ENCODE results near the gene WDR49. TPM values are rescaled to one million over a fixed set of nuclear protein-coding genes. Genes with fewer than 3 reads are reported as not detected.

WDR49 gene
- total RNA-seq (2014; rRNA removed; shearing (Covaris generic); ENCODE audit: low replicate concordance), result 1.2 TPM in 1 of 2 replicates, not detected in the other

DNA sequence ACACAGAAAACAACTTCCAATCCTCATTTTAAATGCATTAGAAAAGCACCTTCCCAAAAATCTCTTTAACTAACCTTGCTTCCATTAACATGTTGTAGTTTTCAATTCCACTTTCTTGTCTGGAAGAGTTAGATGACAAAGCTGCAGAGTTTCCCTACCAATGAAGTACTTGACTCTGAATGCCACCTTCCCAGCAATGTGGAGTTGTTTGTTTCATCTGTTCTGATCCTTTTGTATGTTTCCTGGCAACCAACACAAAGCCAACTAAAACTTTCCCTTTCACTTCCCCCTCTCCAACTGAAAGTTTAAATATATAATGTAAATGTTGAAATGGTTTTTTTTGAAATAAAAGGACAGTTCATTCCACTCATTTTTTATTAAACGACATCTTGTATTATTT, at the start of gene WDR49:
TSS of gene WDR49 (minus strand) at position 183 of the 400 bp plus-strand sequence. CDS start 517 bp downstream, outside the sequence.
- in situ Hi-C loops (cut with HindIII; ENCODE audit: low pct_unique_long_range_greater_than_20kb, low sequenced_read_pairs), result no loop called here
- no peak for DNase-seq (ENCODE audit: low read depth)

DNA sequence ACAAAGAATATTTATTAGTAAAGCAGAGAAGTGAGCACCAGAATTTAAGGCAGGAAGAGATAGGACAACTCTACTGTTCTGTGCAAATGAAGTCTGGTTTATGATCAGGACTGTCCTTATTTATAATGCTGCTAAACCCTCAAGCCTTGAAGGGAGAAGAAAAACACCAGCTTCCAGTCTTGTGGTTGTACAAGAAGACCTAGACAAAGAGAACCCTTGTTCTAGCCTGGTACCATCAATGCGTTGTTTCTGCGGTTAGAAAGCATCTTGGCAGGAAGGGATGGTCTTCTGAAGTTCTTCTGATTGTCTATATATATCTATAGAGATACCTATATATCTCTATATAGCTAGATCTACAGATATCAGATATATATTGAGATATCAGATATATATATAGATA, 47.2 kb upstream of the WDR49 start:
- in situ Hi-C loops (cut with HindIII; ENCODE audit: low pct_unique_long_range_greater_than_20kb, low sequenced_read_pairs), result no loop called here
- no peak for DNase-seq (ENCODE audit: low read depth)

DNA sequence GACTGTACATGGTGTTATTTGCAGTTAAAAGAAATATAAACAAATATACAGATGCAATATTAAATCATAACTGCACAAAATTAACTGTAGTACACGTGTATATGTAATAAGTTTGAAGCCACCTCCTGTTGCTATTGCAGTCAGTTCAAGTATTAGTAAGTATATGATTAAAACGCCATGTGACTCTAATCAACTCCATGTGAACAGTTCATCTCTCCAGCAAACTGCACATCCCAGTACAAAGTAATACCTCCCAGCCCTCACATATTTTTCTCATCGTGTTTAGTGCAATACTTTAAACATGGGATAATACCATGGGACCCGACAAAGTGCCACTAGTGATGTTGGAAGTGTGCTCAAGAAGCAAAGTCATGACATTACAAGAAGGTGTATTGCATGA, 46.3 kb upstream of the WDR49 start:
- in situ Hi-C loops (cut with HindIII; ENCODE audit: low pct_unique_long_range_greater_than_20kb, low sequenced_read_pairs), result no loop called here
- DNase-seq (ENCODE audit: low read depth), result no peak

DNA sequence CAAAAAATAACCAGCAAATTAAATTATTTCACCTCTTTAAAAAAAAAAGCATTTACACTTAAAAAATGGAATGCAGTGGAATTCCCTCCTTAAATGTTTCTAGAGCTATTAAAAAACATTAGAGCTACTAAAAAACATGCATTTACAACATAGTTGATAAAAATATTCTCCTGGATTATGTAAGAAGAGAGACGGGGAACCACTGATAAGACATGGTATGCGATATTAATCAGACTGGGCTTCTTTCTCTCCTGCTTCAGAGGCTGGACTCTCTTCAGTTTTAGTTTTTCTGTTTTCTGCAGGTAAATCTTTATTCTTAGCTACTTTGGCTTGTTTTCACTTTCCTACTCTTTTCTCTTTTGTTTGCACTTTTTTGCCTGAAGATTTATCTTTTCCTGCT, 40.4 kb upstream of the WDR49 start:
- in situ Hi-C loops (cut with HindIII; ENCODE audit: low pct_unique_long_range_greater_than_20kb, low sequenced_read_pairs), result no loop called here
- DNase-seq (ENCODE audit: low read depth), result no peak

DNA sequence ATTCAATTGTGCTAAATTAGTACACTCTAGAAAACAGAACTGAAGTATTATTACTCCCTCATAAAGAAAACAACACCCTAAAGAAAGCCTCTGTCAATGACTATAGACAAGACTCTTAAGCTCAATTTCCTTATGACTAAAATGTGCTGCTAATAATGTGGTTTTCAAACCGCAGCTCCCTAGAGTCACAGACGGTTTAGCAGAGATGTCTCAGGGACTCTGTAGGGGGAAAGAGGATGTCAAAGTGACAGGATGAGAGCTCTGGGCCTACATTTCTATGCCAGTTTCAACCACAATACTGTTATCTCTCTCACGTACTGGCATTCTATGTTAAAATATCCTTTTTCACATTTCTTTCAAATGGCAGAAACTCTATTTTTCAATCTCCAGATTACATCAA, 37.6 kb upstream of the WDR49 start:
- no peak for DNase-seq (ENCODE audit: low read depth)
- in situ Hi-C loops (cut with HindIII; ENCODE audit: low pct_unique_long_range_greater_than_20kb, low sequenced_read_pairs), result no loop called here

DNA sequence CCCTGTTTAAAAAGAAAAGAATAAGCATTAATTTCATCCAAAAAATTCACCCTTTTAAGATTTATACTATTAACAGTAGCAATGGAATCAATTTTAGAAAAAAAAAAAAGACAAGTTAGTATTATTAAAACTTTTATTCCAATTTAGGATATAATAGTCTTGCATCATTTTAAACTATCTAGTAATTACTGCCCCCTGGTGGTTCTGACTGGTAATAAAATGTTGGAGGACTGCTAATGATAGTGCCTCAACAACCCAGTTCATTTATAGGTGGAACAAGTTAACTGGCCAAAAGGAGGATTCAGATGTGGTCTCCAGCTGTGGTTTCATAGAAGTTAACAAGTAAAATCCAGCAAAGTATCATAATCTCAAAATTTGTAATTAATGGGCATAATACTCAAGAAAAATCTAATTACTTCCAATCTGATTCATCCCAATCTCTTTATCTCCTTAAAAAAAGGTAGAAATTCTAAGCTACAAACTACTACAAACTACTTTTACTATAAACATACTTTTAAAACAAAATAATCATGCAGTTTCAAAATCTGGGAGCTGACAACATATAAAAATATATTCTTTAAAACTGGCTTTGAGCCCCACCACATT, 30.7 kb upstream of the WDR49 start:
- DNase-seq (ENCODE audit: low read depth), result peak; percentile 51
- in situ Hi-C loops (cut with HindIII; ENCODE audit: low pct_unique_long_range_greater_than_20kb, low sequenced_read_pairs), result no loop called here

DNA sequence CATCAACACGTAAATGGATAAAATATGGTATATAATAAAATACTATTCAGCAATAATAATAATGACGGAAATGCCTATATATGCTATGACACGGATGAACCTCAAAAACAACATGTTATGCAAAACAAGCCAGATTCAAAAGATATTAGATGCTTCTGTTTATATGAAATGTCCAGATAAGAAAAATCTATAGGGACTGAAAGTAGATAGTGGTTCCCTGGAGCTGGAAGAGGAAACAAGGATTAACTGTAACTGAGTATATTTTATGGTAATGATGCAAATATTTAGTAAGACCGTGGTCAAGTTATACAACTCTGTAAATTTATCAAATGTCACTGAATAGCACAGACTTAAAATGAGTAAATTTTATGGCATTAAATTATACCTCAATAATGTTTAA, 25.8 kb upstream of the WDR49 start:
- in situ Hi-C loops (cut with HindIII; ENCODE audit: low pct_unique_long_range_greater_than_20kb, low sequenced_read_pairs), result no loop called here
- DNase-seq (ENCODE audit: low read depth), result no peak

DNA sequence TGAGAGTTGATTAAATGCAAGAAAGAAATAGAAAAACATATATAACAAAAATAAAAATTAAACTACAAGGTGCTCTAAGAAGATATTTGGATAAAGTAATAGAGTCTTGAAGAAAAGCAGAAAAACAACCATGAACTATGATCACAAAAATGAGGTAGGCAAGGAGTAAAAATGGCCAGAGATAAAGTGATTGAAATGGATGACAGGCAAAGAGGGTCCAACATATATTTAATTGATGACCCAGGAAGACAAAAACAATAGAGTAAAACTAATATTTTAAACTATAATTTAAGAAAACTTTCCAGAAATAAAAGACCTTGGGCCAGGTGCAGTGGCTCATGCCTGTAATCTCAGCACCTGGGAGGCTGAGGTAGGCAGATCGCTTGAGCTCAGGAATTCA, 22.1 kb upstream of the WDR49 start:
- in situ Hi-C loops (cut with HindIII; ENCODE audit: low pct_unique_long_range_greater_than_20kb, low sequenced_read_pairs), result no loop called here
- DNase-seq (ENCODE audit: low read depth), result peak; percentile 14

DNA sequence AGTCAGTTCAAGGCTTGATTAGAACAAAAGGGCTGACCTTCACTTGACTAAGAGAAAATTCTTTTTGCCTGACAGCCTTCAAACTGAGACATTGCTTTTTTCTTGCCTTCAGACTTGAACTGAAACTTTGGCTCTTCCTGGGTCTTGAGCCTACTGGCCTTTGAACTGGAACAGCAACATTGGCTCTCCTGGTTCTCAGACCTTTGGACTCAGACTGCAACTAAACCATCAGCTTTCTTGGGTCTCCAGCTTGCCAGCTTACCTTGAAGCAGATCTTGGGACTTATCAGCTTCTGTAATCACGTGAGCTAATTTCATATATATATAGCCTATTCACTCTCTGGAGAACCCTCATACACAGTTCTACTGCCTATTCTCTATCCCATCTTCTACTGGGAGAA, 19.5 kb upstream of the WDR49 start:
- DNase-seq (ENCODE audit: low read depth), result no peak
- in situ Hi-C loops (cut with HindIII; ENCODE audit: low pct_unique_long_range_greater_than_20kb, low sequenced_read_pairs), result no loop called here

DNA sequence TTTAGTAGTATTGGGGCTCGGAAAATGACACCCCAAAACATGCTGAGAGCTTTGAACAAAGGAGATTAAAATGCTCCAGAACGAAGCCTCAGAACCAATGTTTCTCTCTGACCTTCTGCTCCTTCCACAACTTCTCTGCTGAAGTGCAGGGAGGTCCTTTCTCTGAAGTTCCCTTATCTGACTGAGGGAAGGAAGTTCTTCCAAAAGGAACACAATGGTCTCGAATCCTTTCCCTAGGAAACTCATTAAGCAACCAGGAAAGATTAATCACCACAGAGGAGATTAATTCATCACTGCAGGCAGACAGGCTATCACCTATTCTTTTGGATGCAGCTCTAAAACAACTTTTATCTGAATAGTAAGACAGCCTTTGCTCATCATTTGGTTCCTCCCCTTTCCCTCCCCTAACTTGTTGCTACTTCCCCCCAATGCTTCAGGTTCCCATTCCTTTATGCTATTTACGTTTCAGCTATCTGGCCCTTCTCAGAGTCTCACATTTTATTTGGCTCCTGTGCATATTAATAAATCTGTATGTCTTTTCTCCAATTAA, 18.2 kb upstream of the WDR49 start:
- in situ Hi-C loops (cut with HindIII; ENCODE audit: low pct_unique_long_range_greater_than_20kb, low sequenced_read_pairs), result no loop called here
- no peak for DNase-seq (ENCODE audit: low read depth)

DNA sequence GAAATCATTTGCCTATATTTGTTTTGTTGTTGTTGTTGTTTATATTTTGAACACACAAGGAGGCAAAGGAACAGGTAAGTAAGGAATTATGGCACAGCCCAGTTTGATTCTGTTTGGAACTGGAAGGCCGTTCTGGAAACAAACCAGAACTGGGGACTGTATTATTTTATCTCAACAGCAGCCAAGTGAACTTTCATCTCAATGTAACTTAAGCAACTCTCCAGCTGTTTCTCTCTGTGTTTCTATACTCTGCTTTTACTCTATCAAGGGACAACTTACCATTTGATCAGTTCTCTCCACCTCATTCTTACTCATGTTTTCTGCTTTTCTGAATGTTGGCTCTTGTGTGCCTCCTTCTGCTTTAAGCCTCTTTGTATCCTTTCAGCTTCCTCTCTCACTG, 16.0 kb upstream of the WDR49 start:
- in situ Hi-C loops (cut with HindIII; ENCODE audit: low pct_unique_long_range_greater_than_20kb, low sequenced_read_pairs), result no loop called here
- no peak for DNase-seq (ENCODE audit: low read depth)

DNA sequence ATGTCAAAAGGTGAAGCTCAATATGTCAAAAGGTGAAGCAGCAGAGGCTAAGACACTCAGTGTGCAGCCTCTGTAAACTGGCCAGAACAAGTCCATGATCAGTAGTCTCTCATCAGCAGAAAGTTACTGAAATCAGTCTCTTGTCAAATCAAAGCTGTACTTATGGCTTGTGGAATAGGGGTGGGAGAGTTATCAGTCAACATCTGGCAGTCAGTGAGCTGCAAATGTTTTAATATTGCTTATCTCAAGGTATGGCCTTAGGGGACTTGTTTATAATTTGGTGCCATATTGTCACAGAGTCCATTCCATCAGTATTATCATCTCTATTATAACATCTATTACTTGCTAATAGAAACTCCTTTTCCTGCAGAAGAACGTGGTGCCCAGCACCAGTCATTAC, 14.9 kb upstream of the WDR49 start:
- in situ Hi-C loops (cut with HindIII; ENCODE audit: low pct_unique_long_range_greater_than_20kb, low sequenced_read_pairs), result no loop called here
- DNase-seq (ENCODE audit: low read depth), result no peak

DNA sequence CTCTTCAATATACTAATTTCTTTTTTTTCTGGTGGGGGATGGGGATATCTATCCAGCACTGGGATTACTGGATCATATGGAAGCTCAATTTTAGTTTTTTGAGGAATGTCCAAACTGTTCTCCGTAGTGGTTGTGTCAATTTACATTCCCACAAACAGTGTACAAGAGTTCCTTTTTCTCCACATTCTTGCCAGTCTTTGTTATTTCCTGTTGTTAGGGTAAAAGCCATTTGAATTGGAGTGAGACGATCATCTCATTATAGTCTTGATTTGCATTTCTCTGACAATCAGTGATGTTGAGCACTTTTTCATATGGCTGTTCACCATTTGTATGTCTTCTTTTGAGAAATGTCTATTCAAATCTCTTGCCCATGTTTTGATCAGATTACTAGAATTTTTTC, 12.8 kb upstream of the WDR49 start:
- in situ Hi-C loops (cut with HindIII; ENCODE audit: low pct_unique_long_range_greater_than_20kb, low sequenced_read_pairs), result no loop called here
- DNase-seq (ENCODE audit: low read depth), result no peak

DNA sequence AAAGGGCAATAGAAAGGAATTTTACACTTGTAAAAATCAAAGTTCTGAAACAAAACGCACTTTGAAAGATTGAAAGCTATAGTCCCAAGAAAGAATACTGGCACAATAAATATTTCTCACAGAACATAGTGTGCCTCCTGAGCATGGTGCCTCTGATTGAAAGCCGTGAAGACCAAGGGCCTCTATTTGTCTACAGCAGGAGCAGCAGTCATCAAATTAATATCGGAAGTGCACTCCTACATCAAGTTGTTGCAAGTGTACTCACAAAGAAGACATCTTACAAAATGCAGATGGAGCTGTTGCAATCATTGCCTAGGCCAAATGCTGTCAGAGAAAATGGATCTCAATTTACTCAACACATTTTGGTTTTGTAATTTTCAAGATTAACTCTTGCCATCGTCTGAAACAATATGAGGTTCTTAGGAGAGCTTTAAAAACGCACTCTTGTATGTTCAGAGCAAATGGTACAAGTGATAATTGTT, 9.2 kb upstream of the WDR49 start:
- in situ Hi-C loops (cut with HindIII; ENCODE audit: low pct_unique_long_range_greater_than_20kb, low sequenced_read_pairs), result no loop called here
- no peak for DNase-seq (ENCODE audit: low read depth)

DNA sequence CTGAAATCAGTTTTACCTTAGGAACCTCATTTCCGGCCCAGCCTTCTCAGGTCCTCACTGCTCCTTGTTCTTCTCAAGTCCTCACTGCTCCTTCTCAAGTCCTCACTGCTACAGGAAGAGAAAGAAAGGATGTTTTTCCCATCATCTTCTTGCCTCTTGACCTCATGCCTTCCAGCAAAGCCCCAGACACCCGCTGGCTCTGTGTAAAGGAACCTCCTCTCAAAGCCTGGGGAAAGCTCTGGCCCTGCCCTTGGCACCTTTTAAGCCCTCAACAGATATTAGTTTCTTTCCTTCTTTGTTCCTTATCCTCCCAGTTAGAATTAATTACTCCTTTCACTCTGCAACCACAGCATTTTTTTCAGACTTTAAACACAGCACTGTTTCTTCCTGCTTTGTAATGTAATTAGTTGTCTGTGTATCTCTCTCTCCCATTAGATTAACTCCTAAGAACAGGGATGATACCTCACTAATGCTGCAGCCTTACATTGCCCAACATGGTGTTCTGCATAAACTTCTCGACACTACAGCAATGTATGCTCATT, 4.0 kb upstream of the WDR49 start:
- in situ Hi-C loops (cut with HindIII; ENCODE audit: low pct_unique_long_range_greater_than_20kb, low sequenced_read_pairs), result no loop called here
- DNase-seq (ENCODE audit: low read depth), result no peak

DNA sequence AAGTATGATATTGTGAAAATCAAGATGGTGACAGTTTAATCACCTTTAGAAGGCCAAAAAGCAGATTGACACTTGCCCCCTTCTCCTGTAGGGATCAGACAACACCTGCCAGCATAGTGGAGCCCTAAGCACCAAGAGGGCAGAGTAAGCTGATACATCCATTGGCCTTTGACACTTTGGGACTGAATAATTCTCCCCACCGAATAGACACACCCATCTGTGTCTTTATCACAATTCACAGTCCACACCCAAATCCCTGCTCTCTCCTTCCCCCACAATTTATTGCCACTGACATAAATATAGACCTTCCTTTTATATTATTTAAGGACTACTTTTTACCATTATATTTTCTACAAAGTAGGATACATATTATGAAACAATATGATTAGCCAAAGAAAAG, 3.1 kb upstream of the WDR49 start:
- in situ Hi-C loops (cut with HindIII; ENCODE audit: low pct_unique_long_range_greater_than_20kb, low sequenced_read_pairs), result no loop called here
- no peak for DNase-seq (ENCODE audit: low read depth)

DNA sequence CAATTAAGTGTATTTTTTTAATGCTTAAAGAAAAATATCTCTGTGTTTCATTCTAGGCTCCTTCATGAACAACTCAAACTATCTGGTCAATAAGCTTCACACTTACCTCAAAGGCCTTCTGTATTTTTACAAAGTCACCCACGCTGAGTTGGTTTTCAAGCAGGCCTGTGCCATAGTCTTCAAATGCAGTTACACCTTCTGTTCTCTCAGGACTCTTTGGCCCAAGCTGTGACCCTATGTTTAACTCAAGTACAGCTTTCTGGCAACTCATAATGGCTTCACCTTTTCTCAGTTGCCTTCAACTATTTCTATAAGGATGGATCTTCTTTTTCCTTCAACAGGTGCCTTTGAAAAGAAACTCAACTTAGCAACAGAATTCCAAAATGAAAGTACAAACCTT, 587 bp downstream of the WDR49 start:
- DNase-seq (ENCODE audit: low read depth), result no peak
- in situ Hi-C loops (cut with HindIII; ENCODE audit: low pct_unique_long_range_greater_than_20kb, low sequenced_read_pairs), result no loop called here

DNA sequence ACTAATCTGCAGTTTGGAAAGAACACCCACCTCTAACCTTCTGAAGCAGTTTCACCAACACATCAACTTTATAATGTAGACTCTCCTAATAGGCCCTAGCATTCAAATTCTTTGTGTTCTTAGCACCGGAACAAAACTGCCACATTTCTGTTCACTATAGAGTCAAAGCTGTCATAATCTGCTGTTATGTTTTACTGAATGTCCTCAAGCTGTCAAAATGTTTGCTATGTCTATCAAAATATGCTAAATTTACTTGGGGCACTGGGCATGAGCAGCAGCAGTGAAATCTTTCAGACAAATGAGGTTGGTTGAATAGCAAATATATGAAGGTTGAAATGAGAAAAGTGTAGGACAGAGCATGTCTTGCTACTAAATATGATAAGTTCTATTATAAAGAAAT, 1.9 kb downstream of the WDR49 start:
- in situ Hi-C loops (cut with HindIII; ENCODE audit: low pct_unique_long_range_greater_than_20kb, low sequenced_read_pairs), result no loop called here
- DNase-seq (ENCODE audit: low read depth), result no peak

DNA sequence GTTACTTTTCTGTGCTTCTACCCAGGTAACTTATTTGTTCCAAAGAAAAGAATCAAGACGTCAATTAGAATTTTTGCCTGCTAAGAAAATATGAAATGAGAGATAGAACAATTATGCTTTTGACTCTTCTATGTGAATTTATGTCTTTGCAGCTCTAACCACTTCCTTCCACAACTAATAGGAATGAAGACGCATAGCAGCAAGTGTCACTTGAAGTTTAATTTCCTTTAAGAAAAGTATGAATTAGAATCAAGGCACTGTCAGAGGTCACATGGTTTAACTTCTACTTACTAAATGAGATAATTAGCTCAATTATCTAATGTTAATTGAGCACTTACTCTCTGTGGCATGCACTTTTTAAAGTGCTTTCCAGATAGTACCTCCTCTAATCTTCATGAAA, 3.3 kb downstream of the WDR49 start:
- no peak for DNase-seq (ENCODE audit: low read depth)
- in situ Hi-C loops (cut with HindIII; ENCODE audit: low pct_unique_long_range_greater_than_20kb, low sequenced_read_pairs), result no loop called here

DNA sequence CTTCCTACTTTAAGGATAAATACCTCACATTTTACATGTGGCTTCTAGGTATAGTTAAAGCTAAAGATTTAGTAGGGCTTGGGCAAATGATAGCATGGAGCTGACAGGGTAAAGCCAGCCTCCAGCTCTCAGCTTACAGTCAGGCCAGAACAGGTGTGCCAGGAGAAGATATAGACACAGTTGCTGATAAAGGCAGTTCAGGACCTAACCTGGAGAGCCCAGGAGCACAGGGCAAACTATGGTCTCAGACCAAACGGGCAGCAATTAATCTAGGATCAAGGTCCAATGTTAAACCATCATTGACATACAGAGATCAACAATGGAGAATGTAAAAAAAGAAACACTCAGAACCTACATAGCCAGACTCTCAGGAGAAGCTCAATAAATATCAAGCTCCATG, 4.0 kb downstream of the WDR49 start:
- DNase-seq (ENCODE audit: low read depth), result no peak
- in situ Hi-C loops (cut with HindIII; ENCODE audit: low pct_unique_long_range_greater_than_20kb, low sequenced_read_pairs), result no loop called here
